WTC11 (cell line): ENCODE measurements around the gene PRPF6.

Experiments used
- AFF4 ChIP-seq: sonication (generic); formaldehyde crosslinking; IDR thresholded peaks from 2 replicates; pipeline ENCODE4 v1.8.1; 2023; ENCODE audit warnings: mild to moderate bottlenecking, missing genetic modification reagents, borderline replicate concordance
- CREB1 ChIP-seq: sonication (generic); formaldehyde crosslinking; IDR thresholded peaks from 2 replicates; pipeline ENCODE4 v1.8.0; 2023; ENCODE audit warnings: mild to moderate bottlenecking, missing genetic modification reagents
- CTCF ChIP-seq: fragments of 200-600 bp; IDR thresholded peaks from 2 replicates; pipeline ENCODE4 v1.8.0; 2022; ENCODE audit warnings: antibody characterized with exemption
- FOXK1 ChIP-seq: sonication (generic); formaldehyde crosslinking; IDR thresholded peaks from 2 replicates; pipeline ENCODE4 v1.8.0; 2022; ENCODE audit warnings: mild to moderate bottlenecking, moderate library complexity, missing genetic modification reagents
- TCF7 ChIP-seq: sonication (generic); formaldehyde crosslinking; IDR thresholded peaks from 2 replicates; pipeline ENCODE4 v1.8.0; 2022; ENCODE audit warnings: mild to moderate bottlenecking, low read depth, missing genetic modification reagents, moderate library complexity

GRCh38 chr20:64068386-64069208 lies 87.7 kb downstream of the PRPF6 start:
- TF ChIP-seq CREB1 (no peak), FOXK1 (CRISPR knock-in tag) (no peak), CTCF (no peak), TCF7 (CRISPR knock-in tag) (no peak), AFF4 (CRISPR knock-in tag) (no peak)
